HL-60/S4 (cell line): ENCODE measurements around the gene FOXO6.

Experiments used
- in situ Hi-C: fragments of 300-500 bp; cut with MboI; formaldehyde crosslinking; loops from 2 replicates; pipeline ENCODE4 v1.14.3; 2022; ENCODE audit warnings: low sequenced_read_pairs

FOXO6 gene

GRCh38 chr1:41364442-41365319 lies 3.4 kb downstream of the FOXO6 start:
- in situ Hi-C loops = no loop called here

DNA sequence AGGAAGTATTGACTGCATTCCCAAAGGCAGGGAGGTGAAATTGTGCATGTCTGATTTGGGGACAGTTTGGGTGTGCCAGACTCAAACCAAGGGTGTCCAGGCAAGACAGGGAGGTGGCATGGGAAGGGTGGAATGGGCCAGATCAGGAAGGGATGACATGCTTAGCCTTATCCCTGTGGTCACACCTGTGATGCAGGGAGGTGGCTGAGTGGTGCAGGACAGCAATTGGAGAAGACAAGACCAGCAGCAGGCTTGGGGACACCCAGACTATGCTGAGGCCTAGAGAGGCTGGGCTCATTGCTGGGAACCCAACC lies 4.0 kb downstream of the FOXO6 start:
- in situ Hi-C loops = no loop called here

GRCh38 chr1:41365772-41366454 lies 4.7 kb downstream of the FOXO6 start:
- in situ Hi-C loops = no loop called here

GRCh38 chr1:41366455-41367287 lies 5.4 kb downstream of the FOXO6 start:
- in situ Hi-C loops = no loop called here

DNA sequence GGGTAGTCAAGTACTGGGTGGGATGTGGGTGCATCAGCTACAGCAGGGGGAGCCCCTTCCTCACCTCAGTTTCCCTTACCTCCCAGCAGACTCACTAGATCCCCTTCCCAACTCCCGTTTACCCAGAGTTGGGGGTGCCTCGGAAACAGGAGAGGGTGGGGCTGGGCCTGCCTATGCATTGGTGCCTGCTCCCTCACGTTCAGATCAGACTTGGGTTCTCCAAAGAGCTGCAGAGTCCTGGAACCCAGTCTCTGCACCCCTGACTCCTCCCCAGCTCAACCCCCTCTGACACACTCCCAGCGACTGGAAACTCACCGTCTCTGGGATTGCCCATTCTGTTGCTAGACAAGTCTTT lies 6.0 kb downstream of the FOXO6 start:
- in situ Hi-C loops = no loop called here

- in situ Hi-C loops = no loop called here
Measured at GRCh38 chr1:41368366-41368765, 7.1 kb downstream of the FOXO6 start.

GRCh38 chr1:41368801-41369200 lies 7.6 kb downstream of the FOXO6 start:
- in situ Hi-C loops = no loop called here

- in situ Hi-C loops = no loop called here
Measured at GRCh38 chr1:41369531-41369930, 8.3 kb downstream of the FOXO6 start.

DNA sequence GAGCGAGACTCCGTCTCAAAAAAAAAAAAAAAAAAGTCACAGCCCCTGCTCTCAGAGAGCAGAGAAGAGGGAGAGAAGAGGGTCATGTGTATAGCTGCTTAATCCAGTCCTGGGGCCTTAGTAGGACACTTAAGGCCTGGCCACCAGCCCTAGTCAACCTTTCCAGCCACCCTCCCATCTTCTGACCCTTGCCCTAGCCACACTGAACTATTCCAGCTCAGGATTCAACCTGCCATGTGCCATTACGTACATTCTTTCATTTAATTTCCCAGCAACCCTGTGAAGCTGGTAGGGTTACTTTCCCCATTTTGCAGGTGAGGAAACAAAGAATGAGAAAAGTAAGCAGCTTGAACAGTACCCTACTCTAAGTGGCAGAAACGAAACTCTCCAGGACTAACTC lies 9.0 kb downstream of the FOXO6 start:
- in situ Hi-C loops = no loop called here

- in situ Hi-C loops = no loop called here
Measured at GRCh38 chr1:41370756-41371420, 9.7 kb downstream of the FOXO6 start.

- in situ Hi-C loops = no loop called here
Measured at GRCh38 chr1:41371630-41372599, 10.7 kb downstream of the FOXO6 start.

GRCh38 chr1:41372600-41372993 lies 11.4 kb downstream of the FOXO6 start:
- in situ Hi-C loops = no loop called here

GRCh38 chr1:41373373-41373772 lies 12.1 kb downstream of the FOXO6 start:
- in situ Hi-C loops = no loop called here

DNA sequence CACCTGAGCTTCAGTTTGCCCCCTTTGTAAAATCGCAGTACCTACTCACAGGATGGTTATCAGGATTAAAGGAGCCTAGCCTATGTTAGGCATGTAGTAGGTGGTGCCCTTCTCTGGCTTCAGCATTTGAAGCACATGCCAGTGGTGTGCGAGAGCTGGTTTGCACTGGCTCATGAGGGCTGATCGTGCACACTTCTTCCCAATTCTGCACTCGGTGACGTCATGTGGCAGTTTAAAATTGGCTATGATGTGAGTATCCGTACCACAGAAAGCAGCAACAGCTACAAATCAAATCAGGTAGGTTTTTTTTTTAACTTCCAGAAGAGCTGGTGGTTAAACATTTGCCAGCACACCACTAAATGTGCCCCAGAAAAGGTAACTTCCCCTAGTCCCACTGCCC lies 13.5 kb downstream of the FOXO6 start:
- in situ Hi-C loops = no loop called here

GRCh38 chr1:41377397-41377796 lies 16.2 kb downstream of the FOXO6 start:
- in situ Hi-C loops = no loop called here

- in situ Hi-C loops = no loop called here
Measured at GRCh38 chr1:41378222-41378621, 17.0 kb downstream of the FOXO6 start.

DNA sequence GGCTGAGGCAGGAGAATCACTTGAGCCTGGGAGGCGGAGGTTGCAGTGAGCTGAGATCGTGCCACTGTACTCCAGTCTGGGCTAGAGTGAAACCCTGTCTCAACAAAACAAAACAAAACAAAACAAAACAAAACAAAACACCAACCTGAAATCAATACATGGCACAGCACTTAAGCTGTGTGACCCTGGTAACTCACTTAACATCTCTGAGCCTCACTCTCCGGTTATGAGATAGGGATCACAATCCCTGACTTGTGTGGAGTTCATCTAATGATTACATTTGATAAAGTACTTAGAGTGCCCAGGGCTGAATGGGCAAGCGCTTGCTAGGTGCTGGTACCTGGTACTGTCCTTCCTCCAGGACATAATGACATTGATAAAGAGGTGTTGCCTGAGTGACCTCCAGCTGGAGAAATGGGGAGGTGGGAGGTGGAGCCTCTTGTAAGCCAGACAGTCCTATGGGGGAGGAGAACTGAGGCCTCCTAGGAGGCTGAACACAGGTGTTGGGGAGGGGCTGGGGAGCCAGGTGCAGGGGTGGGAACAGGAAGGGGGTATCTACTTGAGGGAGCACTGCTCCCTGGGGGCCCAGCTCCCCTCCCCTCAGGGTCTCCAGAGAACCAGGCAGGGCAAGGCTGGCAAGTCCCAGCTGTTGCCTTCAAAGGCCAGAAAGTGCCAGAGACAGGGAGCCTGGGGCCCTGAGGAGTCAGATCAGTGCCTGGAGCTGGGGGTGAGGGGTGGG lies 17.9 kb downstream of the FOXO6 start:
- in situ Hi-C loops = no loop called here

DNA sequence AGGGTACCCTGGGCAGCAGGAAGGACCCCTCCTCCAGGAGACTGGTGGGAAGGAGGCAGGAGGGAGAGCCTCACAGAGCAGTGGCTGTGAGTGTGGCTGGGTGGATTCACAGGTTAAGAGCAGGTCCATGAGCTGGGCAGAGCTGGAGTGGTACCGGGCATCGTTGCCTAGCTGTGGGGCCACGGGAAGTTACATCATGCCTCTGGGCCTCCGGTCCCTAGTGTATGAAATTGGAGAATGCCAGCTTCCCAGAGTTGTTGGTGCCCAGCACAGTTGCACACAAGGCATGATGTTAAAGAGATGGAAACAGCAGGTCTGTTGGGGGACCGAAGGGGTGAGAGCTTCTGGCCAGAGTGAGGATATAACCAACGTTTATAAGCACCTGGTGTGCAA lies 18.5 kb downstream of the FOXO6 start:
- in situ Hi-C loops = no loop called here

DNA sequence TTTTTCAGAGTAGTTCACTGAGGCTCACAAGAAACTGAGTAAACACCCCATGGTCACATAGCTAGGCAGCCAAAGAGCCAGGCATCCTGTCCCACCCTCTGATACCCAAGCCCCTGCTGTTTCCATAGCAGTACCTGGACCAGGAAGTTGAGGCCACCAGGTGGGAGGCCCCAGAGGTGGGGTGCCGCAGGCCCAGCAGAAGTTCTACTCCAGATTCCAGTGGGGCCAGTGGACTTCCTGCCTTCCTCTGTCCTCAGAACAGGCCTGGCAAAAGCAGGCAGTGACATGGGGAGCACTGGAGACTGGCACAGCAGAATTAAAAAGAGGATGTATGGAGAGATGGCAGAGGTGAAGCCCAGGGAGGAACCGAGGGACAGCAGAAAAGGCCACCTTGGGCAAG lies 19.0 kb downstream of the FOXO6 start:
- in situ Hi-C loops = no loop called here
